ENCODE data around the gene STK36. TPM values are rescaled to one million over a fixed set of nuclear protein-coding genes. Genes with fewer than 3 reads are reported as not detected.
A peak's percentile ranks its signal among the peaks of the same experiment; 100 is the strongest.

STK36 gene, protein sequence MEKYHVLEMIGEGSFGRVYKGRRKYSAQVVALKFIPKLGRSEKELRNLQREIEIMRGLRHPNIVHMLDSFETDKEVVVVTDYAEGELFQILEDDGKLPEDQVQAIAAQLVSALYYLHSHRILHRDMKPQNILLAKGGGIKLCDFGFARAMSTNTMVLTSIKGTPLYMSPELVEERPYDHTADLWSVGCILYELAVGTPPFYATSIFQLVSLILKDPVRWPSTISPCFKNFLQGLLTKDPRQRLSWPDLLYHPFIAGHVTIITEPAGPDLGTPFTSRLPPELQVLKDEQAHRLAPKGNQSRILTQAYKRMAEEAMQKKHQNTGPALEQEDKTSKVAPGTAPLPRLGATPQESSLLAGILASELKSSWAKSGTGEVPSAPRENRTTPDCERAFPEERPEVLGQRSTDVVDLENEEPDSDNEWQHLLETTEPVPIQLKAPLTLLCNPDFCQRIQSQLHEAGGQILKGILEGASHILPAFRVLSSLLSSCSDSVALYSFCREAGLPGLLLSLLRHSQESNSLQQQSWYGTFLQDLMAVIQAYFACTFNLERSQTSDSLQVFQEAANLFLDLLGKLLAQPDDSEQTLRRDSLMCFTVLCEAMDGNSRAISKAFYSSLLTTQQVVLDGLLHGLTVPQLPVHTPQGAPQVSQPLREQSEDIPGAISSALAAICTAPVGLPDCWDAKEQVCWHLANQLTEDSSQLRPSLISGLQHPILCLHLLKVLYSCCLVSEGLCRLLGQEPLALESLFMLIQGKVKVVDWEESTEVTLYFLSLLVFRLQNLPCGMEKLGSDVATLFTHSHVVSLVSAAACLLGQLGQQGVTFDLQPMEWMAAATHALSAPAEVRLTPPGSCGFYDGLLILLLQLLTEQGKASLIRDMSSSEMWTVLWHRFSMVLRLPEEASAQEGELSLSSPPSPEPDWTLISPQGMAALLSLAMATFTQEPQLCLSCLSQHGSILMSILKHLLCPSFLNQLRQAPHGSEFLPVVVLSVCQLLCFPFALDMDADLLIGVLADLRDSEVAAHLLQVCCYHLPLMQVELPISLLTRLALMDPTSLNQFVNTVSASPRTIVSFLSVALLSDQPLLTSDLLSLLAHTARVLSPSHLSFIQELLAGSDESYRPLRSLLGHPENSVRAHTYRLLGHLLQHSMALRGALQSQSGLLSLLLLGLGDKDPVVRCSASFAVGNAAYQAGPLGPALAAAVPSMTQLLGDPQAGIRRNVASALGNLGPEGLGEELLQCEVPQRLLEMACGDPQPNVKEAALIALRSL (N-terminal part only)
- 9.0 TPM for total RNA-seq
- long read RNA-seq, partial matches to known transcripts = 1 of 2 reads
- long read RNA-seq, other reads (novel, unspliced or antisense) = 1 of 2 reads

DNA sequence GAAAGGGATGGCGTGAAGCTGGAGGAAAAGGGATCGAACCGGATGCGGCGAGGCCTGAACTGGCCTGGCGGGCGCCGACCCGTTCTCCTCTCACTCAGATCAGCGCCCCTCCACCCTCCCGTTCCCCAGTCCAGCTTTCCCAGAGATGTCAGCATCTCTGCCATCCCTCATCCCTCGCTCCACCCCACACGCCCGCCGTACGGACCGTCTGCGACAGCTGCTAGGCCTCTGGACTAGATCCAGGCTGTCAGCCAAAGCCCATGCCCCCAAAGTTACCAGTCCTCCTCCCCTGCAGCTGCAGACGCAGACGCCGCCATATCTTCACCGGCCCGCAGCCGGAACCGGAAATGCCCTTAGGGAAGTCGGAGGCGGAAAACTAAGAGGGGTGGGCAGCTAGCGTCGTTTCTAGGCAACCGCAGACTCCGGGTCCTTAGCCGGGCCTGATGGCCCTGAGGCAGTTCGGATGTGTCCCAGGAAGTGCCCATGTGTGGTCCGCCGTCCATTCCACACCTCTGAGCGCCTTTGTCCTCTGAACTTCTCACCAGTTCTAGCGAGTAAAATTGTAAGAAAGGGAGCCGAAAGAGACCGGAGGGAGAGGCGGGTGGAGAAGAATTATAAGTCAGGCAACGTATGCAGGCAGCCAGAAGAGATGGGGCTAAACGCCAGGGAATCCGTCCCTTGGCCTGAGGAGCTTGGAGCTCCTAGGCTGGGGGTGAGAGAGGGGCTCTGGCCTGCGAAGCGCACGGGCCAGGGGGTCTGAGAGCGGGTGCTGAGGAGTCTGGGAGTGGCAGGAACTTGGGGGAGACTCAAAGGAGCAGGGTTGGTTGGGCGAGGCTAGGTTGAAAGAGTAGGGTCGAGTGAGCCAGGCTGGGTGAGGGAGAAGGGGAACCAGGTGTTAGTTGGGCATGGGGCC, at the start of gene STK36, which contains the start of gene RNF25:
Gene STK36 (plus strand): TSS at position 433 of the 913 bp plus-strand sequence. CDS start 744 bp downstream, outside the sequence.
Gene RNF25 (minus strand): TSS at position 349 of the 913 bp plus-strand sequence. CDS start 32 bp downstream, at position 317.
- DNase-seq (ENCODE audit: low spot score) = peak; percentile 94
- intact Hi-C loops (cut with DNase I) = no loop called here

DNA sequence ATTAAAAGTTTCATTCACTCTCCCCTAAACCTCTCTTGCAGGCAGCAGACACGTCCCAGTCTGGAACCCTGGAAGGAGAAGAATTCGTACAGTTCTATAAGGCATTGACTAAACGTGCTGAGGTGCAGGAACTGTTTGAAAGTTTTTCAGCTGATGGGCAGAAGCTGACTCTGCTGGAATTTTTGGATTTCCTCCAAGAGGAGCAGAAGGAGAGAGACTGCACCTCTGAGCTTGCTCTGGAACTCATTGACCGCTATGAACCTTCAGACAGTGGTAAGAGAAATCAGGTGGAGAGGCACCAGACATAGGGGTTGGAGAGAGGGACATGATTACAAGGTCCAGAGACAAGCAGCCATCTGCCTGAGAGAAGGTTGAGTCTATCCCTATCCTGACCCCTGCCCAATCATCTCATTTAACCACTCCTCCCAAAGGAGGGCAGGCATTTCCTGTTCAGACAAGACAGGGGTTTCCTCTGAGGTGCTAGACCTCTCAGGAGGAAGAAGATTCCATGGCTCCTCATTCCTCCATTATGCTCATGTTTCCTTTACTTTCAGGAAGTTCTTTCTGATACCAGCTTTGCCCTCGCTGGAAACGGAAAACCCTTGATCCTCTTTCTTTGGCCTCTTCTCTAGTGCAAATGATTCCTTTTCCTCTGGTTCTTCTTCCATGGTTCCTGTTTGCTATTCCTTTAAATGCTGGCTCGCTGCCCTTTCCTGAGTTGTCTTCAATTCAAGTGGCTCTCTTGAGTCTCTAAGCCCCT, 49.1 kb upstream of the STK36 start:
- intact Hi-C loops (cut with DNase I) = no loop called here
- DNase-seq (ENCODE audit: low spot score) = no peak

DNA sequence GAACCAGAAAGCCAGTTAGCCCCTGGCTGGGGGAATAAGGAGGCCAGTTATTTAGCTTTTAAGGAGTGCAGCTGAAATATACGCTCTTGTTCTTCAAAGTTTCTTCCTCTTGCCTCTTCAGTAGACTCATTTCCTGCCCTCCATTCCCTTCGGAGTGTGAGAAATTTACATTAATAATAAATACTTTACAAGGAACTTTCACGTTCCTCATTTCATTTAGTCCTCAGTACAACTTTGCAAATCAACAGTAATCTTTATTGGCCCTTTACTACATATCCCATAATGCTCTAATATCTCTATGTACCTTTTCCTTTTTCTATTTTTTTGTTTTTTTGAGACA, 48.5 kb upstream of the STK36 start:
- no peak for DNase-seq (ENCODE audit: low spot score)
- intact Hi-C loops (cut with DNase I) = no loop called here

DNA sequence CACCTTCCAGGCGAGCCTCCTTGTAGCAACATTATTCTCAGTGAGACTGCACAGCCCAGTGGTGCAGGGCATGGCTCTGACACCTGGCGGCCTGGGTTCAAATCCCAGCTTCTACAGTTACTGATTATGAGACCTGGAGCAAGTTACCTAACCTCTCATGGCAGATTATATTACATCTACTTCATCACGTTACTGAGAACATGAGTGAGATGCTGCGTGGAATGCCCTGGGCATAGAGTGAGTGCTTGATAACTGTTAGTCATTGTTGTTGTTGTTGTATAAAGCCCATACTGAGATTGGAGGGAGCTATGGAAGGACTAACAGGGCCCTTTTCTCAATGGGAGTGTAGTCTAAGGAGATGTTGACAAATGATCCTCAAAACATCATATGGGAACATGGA, 45.5 kb upstream of the STK36 start:
- DNase-seq (ENCODE audit: low spot score) = no peak
- intact Hi-C loops (cut with DNase I) = no loop called here

DNA sequence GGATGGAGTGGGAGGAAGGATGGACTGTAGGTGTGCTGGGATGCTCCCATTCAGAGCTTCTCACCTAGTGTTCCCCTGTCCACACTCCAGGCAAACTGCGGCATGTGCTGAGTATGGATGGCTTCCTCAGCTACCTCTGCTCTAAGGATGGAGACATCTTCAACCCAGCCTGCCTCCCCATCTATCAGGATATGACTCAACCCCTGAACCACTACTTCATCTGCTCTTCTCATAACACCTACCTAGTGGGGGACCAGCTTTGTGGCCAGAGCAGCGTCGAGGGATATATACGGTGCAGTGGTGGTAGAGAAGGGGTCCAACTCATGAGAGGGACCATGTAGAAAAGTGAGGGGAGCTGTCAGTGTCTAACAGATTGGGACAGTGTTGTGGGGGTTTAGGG, 43.9 kb upstream of the STK36 start:
- intact Hi-C loops (cut with DNase I) = no loop called here
- no peak for DNase-seq (ENCODE audit: low spot score)

DNA sequence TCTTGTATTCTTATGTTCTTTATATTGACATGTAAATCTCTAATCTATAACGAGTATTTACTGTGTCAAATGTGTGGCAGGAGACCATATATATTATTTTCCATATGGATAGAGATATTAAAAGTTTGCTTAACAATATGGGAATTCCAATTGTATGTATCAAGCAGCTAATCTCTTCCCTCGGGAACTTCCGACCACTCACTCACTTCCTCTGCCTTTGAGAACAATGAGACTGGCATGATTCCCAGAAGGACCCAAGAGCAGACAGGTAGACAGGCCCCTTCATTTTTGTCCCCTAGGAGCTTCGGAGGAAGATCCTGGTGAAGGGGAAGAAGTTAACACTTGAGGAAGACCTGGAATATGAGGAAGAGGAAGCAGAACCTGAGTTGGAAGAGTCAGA, 40.0 kb upstream of the STK36 start:
- intact Hi-C loops (cut with DNase I) = no loop called here

DNA sequence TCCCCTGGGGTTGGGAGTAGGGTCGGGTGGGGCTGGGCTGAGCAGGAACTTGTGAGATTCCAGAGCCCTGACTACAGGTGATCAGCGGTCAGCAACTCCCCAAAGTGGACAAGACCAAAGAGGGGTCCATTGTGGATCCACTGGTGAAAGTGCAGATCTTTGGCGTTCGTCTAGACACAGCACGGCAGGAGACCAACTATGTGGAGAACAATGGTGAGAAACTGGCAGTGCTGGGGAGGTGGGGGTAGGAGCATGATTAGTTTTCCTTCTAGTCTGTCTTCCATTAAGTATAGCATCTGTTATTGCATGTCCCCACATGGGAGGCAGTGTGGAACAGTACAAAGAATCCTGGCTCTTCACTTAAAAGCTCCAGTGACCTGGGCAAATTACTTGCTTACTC, 36.2 kb upstream of the STK36 start:
- DNase-seq (ENCODE audit: low spot score) = no peak
- intact Hi-C loops (cut with DNase I) = no loop called here

More for the DNA sequence above, 40.0 kb upstream of the STK36 start:
- no peak for DNase-seq (ENCODE audit: low spot score)

DNA sequence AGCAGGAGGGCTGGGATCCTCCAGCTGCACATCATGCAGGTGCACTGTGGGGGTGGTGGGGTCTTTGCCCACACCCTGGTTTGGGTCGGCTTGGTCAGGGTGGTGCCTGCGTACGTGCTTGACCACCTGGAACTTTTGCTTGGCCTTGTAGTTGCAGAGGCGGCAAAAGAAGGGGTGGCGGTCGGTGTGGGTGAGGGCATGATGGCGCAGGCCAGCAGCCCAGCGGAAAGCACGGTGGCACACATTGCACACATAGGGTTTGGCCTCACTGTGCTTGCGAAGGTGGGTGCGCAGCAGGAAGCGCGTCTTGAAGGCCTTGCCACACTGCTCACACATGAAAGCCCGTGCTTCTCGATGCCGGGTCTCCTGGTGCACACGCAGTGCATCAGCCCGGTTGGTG, 33.5 kb upstream of the STK36 start:
- no peak for DNase-seq (ENCODE audit: low spot score)
- intact Hi-C loops (cut with DNase I) = no loop called here

DNA sequence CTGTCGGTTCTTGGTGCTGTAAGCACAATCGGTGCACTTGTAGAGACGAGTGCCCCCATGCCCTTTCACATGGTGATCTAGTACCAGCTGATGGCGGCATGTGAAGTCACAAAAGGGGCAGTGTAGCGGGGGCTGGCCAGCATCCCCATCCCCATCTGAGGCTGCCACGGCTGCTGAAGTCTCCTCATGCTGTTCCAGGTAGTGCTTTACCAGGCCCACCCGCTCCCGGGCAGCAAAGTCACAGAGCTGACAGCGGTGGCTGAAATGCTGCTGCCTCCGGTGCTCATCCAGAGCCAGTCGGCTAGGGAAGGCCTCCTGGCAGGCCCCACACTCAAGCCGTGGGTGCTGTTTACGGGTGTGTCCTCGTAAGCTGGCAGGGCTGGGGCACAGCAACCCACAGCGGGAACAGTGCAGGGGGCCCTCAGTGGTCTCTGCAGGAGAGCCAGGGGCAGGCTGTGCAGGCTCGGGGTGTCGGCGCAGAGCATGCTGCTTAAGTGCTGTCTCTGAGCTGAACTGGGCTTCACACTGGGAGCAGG, 29.7 kb upstream of the STK36 start:
- no peak for DNase-seq (ENCODE audit: low spot score)
- intact Hi-C loops (cut with DNase I) = loop anchor here (10.0 kb wide), 1 partner anchor 347 kb away; the partner anchor contains the start of gene TMBIM1

DNA sequence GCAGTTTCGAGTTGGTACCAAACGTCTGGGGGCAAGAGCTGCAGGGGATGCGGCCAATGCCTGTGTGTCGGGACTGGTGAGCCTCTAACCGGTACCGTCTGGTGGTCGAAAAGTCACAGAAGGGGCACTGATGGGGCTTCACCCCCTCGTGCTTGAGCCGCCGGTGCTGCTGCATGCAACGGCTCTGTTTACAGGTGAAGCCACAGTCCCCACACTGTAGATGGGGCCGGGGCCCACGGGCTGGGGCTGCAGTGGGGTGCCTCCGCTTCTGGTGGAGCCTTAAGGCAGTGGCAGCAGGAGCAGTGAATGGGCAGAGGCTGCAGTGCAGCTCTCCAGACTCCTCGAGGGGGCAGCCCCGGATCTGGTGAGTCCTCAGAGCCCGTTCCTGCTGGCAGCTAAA, 29.1 kb upstream of the STK36 start:
- DNase-seq (ENCODE audit: low spot score) = no peak
- intact Hi-C loops (cut with DNase I) = loop anchor here (10.0 kb wide), 1 partner anchor 348 kb away; the partner anchor contains the start of gene TMBIM1

DNA sequence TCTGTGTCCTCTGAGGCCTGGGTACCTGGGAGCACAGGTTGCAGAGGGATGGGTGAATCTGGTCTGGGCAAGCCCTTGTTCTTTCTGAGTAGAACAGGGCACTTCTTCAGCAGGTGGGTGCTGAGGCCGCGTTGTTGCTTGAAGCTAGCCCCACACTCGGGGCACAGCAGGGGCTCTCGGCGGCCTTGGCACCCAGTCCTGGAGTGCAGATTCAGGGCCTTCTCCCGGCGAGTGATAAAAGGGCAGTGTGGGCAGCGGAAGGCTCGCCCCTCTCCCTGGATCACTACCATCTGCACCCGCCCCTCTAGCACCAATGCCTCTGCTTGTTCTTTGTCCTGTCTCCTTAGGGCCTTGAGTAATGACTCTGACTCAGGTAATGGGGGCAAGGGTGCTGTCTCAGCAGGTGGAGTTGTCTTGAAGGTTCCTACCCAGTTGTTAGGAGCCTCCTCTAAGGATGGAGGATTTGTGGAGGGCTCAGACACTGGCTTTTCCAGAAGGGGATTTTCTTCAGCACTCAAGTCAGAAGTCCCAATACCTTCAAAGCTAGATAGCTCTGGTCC, 28.1 kb upstream of the STK36 start:
- no peak for DNase-seq (ENCODE audit: low spot score)
- intact Hi-C loops (cut with DNase I) = loop anchor here (10.0 kb wide), 1 partner anchor 349 kb away; the partner anchor contains the start of gene TMBIM1

DNA sequence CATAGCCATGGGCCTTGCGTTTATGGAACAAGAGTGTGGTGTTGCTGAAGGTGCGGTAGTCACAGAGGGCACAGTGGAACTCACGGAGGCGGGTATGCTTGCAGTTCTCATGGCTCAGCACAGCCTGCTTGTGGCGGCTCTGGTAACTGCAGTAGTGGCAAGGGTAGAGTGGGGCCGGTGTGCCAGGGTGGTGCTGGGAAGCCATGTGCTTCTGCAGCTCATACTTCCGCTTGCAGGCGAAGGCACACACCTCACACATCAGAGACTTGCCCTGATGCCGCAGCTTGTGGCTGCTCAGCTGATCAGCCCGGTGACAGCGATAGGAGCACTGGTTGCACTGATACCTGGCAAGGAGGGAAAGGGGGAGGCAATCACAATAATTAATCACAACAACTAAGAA, 27.2 kb upstream of the STK36 start:
- intact Hi-C loops (cut with DNase I) = loop anchor here (5.0 to 10.0 kb wide), 2 partner anchors 77 to 350 kb away; partner anchors contain the start of genes CNOT9, TMBIM1 and USP37
- no peak for DNase-seq (ENCODE audit: low spot score)

DNA sequence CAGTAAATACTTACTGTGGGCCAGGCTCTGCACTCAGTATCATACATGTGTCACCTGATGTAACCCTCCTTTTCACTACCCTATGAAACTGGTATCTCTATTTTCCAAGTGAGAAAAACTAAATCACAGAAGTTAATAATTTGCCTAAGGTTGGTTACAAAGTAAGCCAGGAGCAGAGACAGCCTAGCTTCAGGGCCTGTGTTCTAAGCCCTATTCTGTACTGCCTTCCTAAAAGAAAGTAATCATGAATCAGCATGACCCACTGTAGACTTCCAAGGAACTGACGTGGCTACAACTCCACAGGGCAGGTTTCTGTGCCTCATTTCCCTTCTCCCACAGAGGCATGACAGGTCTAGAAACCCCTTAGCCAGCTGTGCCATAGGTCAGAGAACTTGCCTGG, 26.8 kb upstream of the STK36 start:
- intact Hi-C loops (cut with DNase I) = loop anchor here (5.0 to 10.0 kb wide), 2 partner anchors 78 to 350 kb away; partner anchors contain the start of genes CNOT9, TMBIM1 and USP37
- no peak for DNase-seq (ENCODE audit: low spot score)

DNA sequence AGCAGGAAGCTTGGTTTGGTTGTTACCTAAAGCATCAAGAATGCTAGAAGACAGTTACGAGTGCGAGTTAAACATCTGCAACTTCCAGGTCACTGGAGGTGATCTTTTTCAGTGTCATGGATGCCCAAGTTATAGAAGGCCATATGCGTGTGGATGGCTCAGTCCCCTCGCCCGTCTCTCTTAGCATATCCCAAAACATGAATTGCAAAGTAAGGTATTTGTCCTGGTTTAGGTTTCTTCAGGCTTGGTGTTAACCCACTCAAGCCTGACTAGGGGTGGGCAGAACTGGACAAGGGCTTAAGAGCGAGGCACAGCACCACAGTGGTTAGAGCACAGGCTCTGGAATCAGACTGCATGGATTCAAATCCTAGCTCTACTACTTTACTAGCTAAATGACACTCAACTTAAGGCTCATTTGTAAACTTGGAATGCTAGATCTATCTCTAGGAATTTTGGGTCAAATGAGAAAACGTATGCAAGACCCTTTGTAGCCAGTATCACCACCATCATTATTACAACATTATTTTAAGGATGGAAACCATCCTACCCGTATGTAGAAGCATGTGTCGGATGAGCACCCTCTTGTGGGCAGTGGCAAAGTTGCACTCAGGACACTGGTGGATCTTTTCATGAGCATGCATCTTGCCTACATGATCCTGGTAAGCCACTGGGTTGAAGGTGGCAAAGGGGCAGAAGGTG, 23.6 kb upstream of the STK36 start:
- intact Hi-C loops (cut with DNase I) = loop anchor here (5.0 to 10.0 kb wide), 2 partner anchors 81 to 353 kb away; partner anchors contain the start of genes CNOT9, TMBIM1 and USP37

DNA sequence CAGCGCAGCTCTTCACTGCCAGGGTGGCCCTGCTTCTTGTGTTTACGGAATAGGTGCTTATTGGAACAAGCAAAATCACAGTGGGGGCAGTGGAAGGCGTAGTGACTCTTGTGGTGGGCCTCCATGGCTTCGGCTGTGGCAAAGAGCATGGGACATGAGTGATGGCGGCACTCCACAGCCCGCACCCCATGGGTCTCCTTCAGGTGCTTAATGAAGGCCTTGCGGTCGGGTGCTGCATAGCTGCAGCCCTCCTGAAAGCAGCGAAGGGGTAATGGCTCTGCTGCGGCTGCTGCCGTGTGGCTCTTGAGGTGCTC, 23.1 kb upstream of the STK36 start:
- DNase-seq (ENCODE audit: low spot score) = no peak
- intact Hi-C loops (cut with DNase I) = loop anchor here (5.0 to 10.0 kb wide), 2 partner anchors 81 to 354 kb away; partner anchors contain the start of genes CNOT9, TMBIM1 and USP37

More for the DNA sequence above, 23.6 kb upstream of the STK36 start:
- no peak for DNase-seq (ENCODE audit: low spot score)

DNA sequence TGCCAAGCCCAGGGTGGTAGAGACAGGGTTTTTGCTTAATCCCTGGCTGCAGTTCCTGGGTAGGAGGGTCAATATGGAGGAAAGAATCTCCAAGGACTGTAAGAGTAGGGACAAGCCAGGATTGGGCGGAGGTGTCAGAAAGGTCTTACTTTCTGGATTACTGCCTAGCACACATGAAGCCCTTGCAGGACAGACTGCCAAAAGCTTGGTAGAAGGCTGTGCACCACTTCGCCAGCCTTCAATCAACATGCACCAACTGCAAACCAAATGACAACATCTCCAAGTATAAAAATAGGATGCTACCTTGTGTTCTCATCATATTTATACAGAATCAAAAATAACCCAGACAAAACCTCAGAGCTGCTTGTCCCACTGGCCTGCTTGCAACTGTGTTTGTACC, 16.1 kb upstream of the STK36 start:
- intact Hi-C loops (cut with DNase I) = loop anchor here (10.0 kb wide), 1 partner anchor 251 kb away; no protein-coding TSS in a partner anchor

More for the DNA sequence above, 16.1 kb upstream of the STK36 start:
- DNase-seq (ENCODE audit: low spot score) = no peak

All from cardiac septum (tissue), 1 donor.